ENCODE data around the gene PCBP3.
"Not testable (repeated sequence)": the region's sequence is repeated elsewhere in the genome, so short reads cannot be mapped to it uniquely, and the experiment has no call there.

The PCBP3 gene

GRCh38 chr21:45643021-45643980 is at the start of gene PCBP3:
PCBP3 (plus strand) TSS chr21:45643725; CDS start chr21:45850086, 206,361 bp downstream.
- peak; percentile 96 for DNase-seq

GRCh38 chr21:45594721-45595489 is 48.6 kb upstream of the PCBP3 start:
- DNase-seq: no peak

GRCh38 chr21:45595574-45596295 is 47.8 kb upstream of the PCBP3 start:
- DNase-seq: no peak

DNA sequence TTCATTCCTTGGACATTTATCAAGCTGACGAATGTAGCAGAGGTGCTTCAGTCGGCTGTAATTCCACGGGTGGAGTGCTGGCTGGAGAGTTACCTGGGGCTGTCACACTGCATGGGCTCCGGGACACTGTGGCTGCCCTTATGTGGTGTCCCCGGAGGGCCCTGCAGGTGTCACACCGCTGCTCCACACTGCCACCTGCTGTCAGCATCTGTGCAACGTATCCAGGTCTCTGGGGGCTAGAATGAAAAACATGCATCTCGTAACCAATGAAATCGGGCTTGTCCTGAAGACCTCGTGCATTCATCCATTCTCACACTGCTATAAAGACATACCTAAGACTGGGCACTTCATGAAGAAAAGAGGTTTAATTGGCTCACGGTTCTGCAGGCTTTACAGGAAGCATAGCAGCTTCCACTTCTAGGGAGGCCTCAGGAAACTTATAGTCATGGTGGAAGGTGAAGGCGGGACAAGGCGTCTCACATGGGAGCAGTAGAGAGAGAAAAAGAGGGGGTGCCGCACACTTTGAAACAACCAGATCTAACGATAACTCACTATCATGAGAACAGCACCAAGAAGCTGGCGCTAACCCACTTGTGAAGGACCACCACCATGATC is 46.7 kb upstream of the PCBP3 start:
- DNase-seq: peak; percentile 88

DNA sequence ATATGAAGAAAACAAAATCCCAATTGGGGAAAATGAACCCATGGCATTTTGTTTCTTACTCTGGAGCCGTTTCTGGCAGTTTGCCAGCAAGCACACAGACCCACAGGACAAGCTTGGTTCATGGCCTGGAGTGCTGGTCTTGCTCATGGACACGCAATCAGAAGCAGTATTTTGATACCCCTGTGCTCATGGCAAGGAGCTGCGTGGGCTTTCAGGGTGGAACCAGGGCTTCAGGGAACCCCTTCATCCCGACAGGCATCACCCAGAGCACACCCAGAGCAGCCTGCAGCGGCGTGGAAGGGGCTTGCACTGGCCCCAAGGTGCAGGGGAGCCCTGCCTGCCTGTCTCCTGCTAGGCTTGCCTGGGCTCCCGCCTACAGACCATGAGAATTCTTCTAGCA is 45.4 kb upstream of the PCBP3 start:
- DNase-seq: no peak

- no peak for DNase-seq
These were observed 44.9 kb upstream of the PCBP3 start for GRCh38 chr21:45598666-45599065.

DNA sequence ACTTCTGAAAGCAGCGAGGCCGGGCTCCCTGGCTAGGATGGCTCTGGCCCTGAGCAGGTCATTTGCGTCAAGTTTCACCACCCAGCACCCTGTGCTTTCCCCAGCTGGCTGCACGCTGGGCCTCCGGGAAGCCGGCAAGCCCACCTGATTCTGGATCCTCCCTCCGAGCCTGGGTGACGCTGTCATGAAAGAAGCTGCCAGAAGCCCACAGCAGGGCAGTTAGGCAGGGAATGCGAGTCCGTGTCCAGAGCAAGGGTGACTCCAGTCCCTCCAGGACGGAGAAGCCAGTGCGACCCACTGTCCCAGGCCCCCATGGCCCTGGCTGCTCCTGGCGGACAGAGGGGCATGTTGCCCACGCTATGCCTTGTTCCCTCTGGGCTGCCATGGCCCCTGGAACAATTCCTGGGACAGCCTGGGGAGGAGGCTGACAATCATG is 44.4 kb upstream of the PCBP3 start:
- no peak for DNase-seq

DNA sequence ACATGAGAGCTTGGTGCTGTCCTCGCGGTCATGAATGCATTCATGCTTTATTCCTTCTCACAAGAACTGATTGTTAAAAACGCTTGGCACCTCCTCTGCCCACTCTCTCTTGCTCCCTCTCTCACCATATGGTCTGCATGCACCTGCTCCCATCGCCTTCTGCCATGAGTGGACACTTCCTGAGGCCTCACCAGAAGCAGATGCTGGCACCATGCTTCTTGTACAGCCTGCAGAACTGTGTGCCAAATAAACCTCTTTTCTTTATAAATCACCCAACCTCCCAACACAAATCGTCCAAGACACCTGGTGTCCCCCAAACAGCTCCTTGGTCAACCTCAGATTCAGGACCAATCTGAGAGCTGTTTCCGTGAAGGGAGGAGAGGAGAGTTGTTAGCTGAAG is 43.3 kb upstream of the PCBP3 start:
- no peak for DNase-seq

DNA sequence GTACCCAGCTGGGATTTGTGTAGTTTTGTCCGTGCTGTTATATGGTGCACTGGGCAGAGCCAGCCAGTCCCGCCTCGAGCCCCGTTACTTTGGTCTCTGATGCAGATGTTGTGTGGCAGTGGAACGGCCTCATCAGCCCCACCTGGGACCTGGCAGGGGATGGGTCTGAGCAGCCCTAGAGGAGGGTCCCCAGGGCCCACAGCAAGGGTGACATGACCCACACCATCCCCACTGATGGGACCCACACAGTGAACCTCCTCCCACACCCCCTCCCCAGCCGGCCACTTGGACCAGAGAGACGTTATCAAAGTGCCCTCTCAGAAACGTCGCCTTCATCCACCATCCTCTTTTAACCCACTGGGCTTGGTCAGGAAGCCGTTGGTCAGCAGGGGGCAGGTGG is 42.0 kb upstream of the PCBP3 start:
- no peak for DNase-seq

GRCh38 chr21:45602106-45602505 is 41.4 kb upstream of the PCBP3 start:
- no peak for DNase-seq

DNA sequence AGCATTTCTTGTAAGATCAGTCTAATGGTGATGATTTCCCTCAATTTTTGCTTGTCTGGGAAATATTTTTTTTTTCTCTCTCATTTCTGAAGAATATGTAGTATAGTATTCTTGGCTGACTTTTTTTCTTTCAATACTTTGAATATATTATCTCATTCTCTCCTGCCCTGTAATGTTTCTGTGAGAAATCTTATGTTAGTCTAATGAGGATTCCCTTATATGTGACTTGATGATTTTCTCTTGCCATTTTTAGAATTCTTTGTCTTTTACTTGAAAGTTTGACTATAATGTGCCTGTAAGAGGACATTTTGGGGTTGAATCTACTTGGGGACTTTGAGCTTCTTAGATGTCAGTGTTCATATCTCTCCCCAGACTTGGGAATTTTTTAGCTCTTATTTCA is 40.0 kb upstream of the PCBP3 start:
- no peak for DNase-seq

- not testable (repeated sequence) for DNase-seq
These were observed 38.8 kb upstream of the PCBP3 start for GRCh38 chr21:45604681-45605080.

GRCh38 chr21:45607021-45607908 is 36.3 kb upstream of the PCBP3 start:
- peak; percentile 62 for DNase-seq

DNA sequence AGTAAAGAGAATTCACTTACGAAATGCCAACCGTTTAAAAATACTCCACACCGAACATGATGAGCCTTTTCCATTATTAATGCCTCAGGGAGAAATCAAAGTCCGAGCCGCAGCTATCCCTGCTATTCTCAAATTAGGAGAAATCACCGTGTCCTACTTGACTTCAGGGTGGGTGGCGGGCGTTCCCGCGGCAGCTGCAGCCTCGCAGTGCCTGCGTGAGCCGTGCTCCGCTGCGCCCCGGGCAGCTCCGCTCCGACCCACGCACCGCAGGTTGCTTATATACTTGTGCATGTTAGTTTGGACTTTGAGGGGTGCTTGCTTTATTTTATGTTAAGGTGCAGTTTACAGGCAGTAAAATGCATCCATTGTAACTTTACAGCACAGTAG is 35.6 kb upstream of the PCBP3 start:
- DNase-seq: no peak

GRCh38 chr21:45608747-45609470 is 34.6 kb upstream of the PCBP3 start:
- not testable (repeated sequence) for DNase-seq

- DNase-seq: not testable (repeated sequence)
These were observed 33.9 kb upstream of the PCBP3 start for GRCh38 chr21:45609616-45610015.

DNA sequence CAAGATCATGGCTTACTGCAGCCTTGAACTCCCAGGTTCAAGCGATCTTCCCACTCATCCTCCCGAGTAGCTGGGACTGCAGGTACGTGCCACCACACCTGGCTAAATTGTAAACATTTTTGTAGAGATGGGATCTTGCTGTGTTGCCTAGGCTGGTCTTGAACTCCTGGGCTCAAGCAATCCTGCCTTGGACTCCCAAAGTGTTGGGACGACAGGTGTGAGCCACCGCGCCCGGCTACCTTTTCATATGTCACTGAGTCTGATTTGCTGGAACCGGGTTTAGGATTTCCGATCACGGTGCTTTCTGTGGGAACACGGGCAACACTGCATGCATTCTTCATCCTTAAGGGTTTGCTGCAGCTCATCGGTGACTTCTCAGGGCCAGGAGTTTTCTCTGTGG is 32.2 kb upstream of the PCBP3 start:
- DNase-seq: no peak

DNA sequence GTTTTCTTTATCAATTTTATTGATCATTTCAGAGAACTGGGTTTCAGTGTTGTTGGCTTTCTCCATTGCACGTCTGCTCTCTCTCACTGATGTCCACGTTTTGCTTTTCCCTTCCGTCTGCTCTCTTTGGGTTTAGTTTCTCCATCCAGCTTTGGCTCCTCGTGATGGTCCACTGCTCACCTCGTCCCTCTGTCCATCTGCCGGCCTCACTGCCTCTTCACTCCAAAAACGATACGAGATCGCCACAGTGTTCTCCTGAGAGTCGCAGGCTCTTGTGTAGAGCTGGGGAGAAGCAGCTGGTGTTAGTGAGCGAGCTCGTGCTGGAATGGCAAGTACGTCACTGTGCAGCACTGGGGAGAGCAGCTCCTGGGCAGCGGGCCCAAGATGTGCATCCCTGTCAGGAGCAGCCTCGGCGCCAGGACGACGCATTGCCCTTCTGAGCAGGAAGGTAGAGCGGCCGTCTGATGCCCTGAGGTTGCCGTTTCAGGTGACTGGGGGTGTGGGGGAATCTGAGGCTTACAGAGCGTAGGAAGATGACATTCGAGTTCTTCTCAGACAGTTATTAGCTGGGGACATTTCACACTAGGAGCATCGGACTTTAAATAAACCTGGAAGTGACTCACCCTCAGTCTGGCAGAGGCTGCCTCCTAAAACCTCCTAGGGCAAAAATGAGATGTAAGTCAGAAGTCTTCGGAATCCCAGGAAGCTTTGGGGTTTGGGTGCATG is 31.4 kb upstream of the PCBP3 start:
- DNase-seq: no peak

DNA sequence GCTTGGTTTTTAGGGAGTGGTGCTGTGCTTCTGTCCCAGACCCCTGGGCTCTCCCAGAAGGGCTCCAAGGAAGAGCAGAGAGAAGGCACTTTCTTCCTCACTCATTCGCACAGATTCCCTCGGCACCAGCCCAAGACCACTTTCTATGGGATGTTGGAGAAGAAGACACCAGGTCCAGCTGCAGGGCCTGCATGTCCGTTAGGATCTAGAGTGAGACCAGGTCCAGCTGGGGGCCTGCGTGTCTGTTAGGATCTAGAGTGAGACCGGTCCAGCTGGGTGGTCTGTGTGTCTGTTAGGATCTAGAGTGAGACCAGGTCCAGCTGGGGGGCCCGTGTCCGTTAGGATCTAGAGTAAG is 30.9 kb upstream of the PCBP3 start:
- not testable (repeated sequence) for DNase-seq

DNA sequence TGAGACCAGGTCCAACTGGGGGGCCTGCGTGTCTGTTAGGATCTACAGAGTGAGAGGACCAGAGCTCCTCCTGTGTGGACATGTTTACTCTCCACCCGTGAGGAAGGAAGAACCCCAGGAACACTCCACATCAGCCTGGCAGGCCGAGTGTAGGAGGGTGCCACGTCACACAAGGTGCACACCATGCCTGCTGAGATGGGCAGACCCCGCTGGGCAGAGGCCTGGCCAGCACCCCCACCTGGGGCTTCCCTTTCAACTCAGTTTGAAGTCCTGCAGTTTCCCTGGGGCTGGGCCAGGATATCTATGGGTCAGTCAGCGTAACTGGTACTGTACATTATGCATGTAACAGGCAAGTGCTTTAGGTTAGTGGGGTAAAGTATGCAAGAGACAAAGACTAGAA is 30.1 kb upstream of the PCBP3 start:
- no peak for DNase-seq

Data from activated naive CD4-positive, alpha-beta T cell treated with anti-CD3 and anti-CD28 coated beads, Interleukin-2, amount 50 U/mL, for 16 hours (primary cell).